NCI-H526 (cell line): ENCODE data around the gene DGKZ.
A peak's percentile ranks its signal among the peaks of the same experiment; 100 is the strongest.
"Not testable (repeated sequence)": the region's sequence is repeated elsewhere in the genome, so short reads cannot be mapped to it uniquely, and the experiment has no call there.

Experiments used
- DNase-seq, 2 experiments: peaks; one replicate each; lab custom pipeline; 2025; lab: John Stamatoyannopoulos, UW

DGKZ gene

GRCh38 chr11:46366661-46367161, 19.4 kb downstream of the DGKZ start:
- DNase-seq, result no peak

- peak in 1 of 2 experiments; percentile 81 for DNase-seq
Measured at GRCh38 chr11:46367244-46367915, 20.1 kb downstream of the DGKZ start.

GRCh38 chr11:46367916-46368267, 20.6 kb downstream of the DGKZ start:
- DNase-seq, result no peak

GRCh38 chr11:46369458-46370152, 22.3 kb downstream of the DGKZ start:
- DNase-seq, result peak; percentile 45 to 81

- DNase-seq, result no peak
Measured at GRCh38 chr11:46370253-46370652, 23.0 kb downstream of the DGKZ start.

GRCh38 chr11:46371262-46371661, 24.0 kb downstream of the DGKZ start:
- not testable (repeated sequence) for DNase-seq

- DNase-seq, result no peak
Measured at GRCh38 chr11:46372086-46372485, 24.8 kb downstream of the DGKZ start.

GRCh38 chr11:46372501-46372900, 25.2 kb downstream of the DGKZ start:
- not testable (repeated sequence) for DNase-seq

GRCh38 chr11:46373787-46374740, 26.8 kb downstream of the DGKZ start:
- DNase-seq, result no peak

GRCh38 chr11:46374815-46375214, 27.6 kb downstream of the DGKZ start:
- no peak for DNase-seq

- DNase-seq, result no peak
Measured at GRCh38 chr11:46375392-46376101, 28.3 kb downstream of the DGKZ start.

GRCh38 chr11:46376258-46377050, 29.2 kb downstream of the DGKZ start:
- no peak for DNase-seq

- no peak for DNase-seq
Measured at GRCh38 chr11:46377290-46377689, 30.0 kb downstream of the DGKZ start.

- no peak for DNase-seq
Measured at GRCh38 chr11:46377831-46378230, 30.6 kb downstream of the DGKZ start.

- DNase-seq, result no peak
Measured at GRCh38 chr11:46378296-46378695, 31.0 kb downstream of the DGKZ start.

- no peak for DNase-seq
Measured at GRCh38 chr11:46378811-46379481, 31.7 kb downstream of the DGKZ start.

GRCh38 chr11:46379482-46380293, 32.4 kb downstream of the DGKZ start:
- DNase-seq, result peak; percentile 63 to 86

GRCh38 chr11:46380340-46381047, 33.2 kb downstream of the DGKZ start:
- DNase-seq, result peak; percentile 68 to 82
